GM12892 (cell line): Measurements from ENCODE around the gene HSPA13.

Experiments
- POLR2AphosphoS5 ChIP-seq: IDR thresholded peaks from 2 replicates; pipeline ENCODE4 v1.6.1; 2011; ENCODE audit warnings: low read depth, low read length, control low read depth
- TAF1 ChIP-seq: IDR thresholded peaks from 2 replicates; pipeline ENCODE4 v1.6.1; 2011; ENCODE audit warnings: low read depth, mild to moderate bottlenecking, control low read depth, low read length, borderline replicate concordance

DNA sequence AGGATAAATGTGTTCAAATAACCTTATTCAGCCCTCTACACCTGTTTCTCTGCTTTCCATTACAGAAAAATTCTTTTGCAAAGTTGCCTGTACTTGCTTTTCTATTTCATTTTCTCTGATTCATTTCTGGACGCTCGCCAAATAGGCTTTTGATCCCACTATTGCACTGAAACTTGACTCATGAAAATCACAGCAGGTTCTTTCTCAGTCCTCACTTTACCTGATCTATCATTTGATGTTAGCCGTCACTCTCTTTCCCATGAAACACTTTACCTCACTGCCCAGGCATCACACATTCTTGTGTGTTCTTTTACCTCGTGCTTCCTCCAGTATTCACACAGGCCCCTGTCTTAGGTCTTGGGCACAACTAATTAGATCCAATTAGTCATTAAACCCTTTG lies 26.2 kb downstream of the HSPA13 start:
- no peak for TF ChIP-seq TAF1
- no peak for TF ChIP-seq POLR2AphosphoS5
